ENCODE data around the gene CTAGE4.
"Not testable (repeated sequence)": the region's sequence is repeated elsewhere in the genome, so short reads cannot be mapped to it uniquely, and the experiment has no call there.

Gene CTAGE4, protein sequence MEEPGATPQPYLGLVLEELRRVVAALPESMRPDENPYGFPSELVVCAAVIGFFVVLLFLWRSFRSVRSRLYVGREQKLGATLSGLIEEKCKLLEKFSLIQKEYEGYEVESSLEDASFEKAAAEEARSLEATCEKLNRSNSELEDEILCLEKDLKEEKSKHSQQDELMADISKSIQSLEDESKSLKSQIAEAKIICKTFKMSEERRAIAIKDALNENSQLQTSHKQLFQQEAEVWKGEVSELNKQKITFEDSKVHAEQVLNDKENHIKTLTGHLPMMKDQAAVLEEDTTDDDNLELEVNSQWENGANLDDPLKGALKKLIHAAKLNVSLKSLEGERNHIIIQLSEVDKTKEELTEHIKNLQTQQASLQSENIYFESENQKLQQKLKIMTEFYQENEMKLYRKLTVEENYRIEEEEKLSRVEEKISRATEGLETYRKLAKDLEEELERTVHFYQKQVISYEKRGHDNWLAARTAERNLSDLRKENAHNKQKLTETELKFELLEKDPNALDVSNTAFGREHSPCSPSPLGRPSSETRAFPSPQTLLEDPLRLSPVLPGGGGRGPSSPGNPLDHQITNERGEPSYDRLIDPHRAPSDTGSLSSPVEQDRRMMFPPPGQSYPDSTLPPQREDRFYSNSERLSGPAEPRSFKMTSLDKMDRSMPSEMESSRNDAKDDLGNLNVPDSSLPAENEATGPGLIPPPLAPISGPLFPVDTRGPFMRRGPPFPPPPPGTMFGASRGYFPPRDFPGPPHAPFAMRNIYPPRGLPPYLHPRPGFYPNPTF

GRCh38 chr7:144183166-144183565 lies at the start of gene CTAGE4:
Gene CTAGE4, plus strand, starts transcription at chr7:144183466. Its CDS starts 38 bp downstream, at chr7:144183504.
- not testable (repeated sequence) for DNase-seq

DNA sequence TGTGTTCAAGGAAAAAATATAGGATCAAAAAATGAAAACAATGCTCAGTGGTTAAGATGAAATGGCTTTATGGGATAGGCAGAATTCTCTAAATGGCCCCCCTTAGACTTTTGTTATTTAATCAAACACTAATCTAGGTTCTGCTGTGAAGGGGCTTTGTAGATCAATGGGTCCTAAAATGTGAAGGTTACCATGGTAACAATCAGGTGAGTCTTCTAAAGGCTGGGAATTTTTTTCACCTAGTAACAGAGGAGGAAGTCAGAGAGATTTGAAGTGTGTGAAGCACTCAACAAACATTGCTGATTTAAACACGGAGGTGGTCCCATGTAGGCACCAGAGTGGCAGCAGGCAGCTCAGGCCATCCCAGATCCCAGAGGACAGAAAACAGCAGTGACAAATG lies 49.1 kb upstream of the CTAGE4 start:
- no peak for DNase-seq

DNA sequence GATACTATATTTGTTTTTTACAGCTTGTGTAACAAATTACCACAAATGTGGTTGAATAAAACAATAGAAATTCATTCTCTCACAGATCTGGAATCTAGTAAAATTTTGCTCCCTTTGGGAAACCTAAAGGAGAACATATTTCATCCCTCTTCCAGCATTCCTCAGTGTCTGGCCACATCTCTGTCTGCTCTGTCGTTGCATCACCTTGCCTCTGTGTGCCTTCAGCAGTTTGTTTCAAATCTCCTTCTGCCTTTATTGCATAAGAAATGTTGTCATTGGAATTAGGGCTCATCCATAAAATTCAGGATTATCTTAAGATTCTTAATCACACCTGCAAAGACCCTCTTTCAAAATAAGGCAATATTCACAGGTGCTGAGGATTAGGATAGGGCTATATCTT lies 45.8 kb upstream of the CTAGE4 start:
- no peak for DNase-seq

- DNase-seq = no peak
These were observed 41.1 kb upstream of the CTAGE4 start for GRCh38 chr7:144142187-144142586.

DNA sequence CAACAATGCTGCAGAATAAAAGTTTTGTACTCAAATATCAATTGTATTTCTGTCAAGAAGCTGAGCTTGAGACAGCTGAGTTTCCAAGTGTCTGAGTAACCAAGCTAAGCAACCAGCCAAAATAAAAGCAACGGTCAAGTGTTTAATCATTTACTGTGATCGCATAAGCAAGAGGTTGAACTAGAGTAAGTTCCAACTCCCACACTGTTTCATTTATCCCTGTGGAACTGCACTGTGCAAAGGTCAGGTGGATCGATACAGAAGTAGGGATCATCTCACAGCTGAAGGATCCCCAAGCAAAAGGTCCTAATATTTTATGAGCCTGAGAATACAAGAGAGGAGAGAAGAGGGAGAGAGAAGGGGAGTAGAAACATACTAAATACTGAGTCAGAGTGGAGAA lies 38.8 kb upstream of the CTAGE4 start:
- DNase-seq = no peak

- no peak for DNase-seq
These were observed 34.9 kb upstream of the CTAGE4 start for GRCh38 chr7:144148224-144148827.

DNA sequence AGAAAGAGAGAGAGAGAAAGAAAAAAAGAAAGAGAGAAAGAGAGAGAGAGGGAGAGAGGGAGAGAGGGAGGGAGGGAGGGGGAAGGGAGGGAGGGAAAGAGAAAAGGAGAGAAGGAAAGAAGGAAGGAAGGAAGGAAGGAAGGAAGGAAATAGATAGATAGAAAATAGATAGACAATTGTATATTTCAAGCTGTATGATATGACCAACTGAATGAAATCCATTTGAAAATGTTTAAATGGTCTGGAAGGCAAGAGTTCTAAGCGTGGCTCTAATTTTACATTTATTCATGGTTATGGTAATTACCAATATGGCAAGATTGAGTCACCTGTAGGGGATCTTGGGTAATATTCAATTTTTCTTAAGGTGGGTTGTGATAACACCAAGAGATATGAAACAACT lies 24.4 kb upstream of the CTAGE4 start:
- DNase-seq = no peak

- DNase-seq = no peak
These were observed 18.5 kb upstream of the CTAGE4 start for GRCh38 chr7:144164784-144165183.

DNA sequence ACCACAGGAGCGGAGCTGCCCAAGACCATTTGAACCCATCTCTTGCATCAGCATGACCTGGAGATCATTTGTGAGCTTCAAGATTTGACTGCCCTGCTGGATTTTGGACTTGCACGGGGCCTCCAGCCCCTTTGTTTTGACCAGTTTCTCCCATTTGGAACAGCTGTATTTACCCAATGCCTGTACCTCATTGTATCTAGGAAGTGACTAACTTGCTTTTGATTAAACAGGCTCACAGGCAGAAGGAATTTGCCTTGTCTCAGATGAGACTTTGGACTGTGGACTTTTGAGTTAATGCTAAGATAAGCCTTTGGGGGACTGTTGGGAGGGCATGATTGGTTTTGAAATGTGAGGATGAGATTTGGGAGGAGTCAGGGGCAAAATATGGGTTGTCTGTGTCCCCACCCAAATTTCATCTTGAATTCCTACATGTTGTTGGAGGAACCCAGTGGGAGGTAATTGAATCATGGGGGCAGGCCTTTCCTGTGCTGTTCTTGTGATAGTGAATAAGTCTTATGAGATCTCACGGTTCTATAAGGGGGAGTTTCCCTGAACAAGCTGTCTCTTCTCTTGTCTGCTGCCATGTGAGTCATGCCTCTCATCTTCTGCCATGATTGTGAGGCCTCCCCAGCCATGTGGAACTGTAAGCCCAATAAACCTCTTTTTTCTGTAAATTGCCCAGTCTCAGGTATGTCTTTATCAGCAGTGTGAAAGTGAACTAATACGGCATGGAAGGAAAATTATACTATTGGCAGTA lies 11.5 kb upstream of the CTAGE4 start:
- DNase-seq = not testable (repeated sequence)

- DNase-seq = no peak
These were observed 8.7 kb upstream of the CTAGE4 start for GRCh38 chr7:144174613-144175012.

DNA sequence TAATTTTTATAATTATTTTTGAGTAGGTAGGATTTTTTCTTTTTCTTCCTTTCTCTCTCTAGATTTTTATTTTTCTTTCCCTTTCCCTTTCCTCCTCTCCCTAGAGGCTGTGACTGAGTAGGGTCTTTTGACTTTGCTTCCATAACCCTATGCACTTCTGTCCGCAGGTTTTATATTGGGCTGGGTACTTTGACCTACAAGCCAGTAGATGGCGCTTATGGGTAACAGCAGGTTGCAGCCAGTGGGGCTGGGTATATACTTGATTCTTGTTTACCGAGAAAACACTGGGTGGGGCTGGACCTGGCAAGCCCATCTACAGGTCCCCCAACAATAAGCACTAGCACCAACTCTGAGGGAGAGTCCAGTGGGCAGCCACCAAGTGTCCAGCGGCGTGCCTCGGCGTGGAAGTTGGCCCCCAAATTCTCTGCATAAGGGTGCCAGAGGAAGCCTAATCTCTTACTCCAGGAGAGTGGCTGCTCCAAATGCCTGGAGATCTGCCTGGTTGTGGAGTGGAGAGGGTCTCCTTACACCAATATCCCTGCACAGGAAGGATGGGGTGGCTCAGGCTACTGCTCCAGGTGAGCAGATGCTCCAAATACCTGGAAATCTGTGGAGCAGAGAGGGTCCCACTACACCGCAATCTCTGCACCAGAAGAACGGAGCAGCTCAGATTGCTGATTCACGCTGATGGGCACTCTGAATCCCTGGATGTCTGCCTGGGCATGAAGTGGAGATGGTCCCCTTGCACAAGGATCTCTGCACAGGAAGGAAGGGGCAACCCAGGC lies 4.7 kb upstream of the CTAGE4 start:
- not testable (repeated sequence) for DNase-seq

GRCh38 chr7:144179165-144179479 lies 4.1 kb upstream of the CTAGE4 start:
- not testable (repeated sequence) for DNase-seq

DNA sequence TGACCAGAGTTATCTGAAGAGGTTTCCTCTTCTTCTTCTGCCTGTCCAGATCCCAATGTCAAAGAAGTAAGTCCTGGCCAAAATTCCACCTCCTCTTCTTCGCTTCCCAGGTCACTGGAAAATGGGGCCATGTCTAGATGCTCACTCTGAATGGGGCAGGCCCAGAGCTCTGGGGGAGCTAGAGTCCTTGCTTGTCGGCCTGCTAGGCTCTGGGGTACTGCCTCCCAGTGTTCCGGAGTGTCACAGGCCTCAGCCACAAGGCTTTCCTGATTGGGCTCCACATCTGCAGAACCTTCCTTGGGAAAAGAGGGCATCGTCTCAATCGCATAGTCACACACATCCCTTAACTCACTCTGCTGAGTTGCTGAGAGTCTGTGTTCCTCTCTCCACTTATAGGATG lies 4.6 kb downstream of the CTAGE4 start:
- DNase-seq = not testable (repeated sequence)

DNA sequence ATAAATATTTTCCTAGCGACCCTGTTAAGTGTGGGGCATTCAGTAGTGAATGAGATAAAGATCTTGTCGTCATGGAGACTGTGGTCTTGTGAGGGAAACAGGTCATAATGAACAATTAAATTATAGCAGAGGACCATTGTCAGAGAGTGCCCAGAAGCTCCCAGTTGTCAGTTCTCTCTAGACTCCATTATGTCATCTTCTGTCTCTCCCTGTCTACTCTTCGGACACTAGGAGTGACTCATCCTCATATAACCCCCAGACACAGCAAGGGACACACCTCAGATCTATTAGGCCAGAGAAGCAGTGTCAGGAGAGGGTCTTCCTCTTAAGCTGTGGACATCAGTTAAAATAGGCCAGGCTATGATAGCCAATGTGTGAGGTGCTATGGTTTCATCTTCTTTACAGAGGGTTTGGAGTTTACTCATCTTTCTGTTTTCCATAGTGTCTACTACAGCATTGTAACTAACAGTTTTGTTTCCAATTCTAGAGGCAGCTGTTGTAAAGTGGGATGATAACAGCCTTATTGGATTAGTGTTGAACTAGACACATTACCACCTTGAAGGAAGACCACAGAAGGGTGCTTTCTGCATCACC lies 5.4 kb downstream of the CTAGE4 start:
- DNase-seq = not testable (repeated sequence)

DNA sequence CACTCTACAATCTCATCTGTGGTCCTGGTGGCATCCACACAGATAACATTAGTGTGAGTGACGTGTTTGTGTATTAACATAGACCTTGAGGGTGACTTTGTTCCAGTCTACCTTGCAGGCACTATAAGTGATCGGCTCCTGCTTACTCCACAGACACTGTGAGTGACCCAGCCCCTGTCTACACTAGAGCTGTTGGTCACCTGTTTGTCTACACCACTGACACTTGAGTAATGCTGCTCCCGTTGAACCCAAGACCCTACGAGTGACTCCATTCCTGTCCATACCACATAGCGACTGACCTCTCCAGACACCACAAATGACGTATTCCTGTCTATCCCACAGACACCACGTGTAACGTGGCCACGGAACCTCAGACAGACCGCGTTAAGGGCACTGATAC lies 10.5 kb downstream of the CTAGE4 start:
- not testable (repeated sequence) for DNase-seq

DNA sequence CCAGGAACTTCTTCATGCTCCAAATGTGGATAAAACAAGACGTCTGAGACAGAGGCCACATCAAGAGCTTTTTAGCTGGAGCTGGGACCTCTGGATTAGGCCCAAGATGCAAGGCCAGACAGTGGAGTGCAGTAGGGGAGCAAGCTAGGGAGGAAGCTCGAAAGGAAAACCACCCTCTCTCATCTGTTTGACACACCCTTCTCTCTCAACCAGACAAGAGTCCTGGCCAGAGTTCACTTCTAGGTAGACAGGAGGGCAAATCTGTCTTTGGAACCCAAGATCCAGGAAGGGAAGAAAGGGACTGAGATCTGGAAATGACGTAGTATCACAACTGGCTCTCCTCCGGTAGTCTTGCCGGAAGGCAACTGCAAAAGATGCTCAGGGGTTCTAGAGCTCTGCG lies 11.2 kb downstream of the CTAGE4 start:
- DNase-seq = not testable (repeated sequence)

DNA sequence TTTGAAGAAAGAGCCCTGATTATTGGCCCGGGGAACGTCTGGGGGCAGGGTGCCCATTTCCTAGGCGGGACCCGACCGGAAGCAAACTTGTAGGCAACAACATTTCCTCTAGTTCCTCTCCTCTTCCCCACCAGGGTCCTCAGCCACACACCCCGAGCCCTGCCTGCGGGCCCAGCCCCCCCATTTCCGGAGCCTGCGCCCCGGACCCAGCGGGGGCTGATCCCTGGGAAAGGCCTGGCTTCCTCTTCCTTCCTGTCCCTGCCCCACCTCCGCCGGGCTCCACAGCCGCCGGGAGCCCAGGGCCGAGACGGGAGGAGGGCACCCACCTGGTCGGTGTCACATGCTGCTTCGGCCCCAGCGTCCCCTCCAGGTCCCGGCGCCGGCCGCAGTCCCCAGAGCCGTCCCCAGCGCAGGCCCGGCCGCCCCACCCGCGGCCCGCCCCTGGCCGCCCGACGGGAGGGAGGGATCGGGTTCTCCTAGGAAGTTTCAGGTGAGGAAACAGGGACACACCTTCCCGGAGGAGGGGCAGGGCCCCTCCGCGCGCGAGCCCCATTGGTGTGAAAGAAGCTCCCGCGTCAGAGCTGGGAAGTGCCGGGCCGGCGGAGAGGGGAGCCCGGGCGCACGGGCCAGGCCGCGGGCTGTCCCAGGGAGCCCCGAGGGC lies 12.1 kb downstream of the CTAGE4 start, which contains the start of gene ARHGEF35:
TSS of gene ARHGEF35 (minus strand) at position 622 of the 661 bp plus-strand sequence. CDS start 7,450 bp downstream, outside the sequence.
- DNase-seq = not testable (repeated sequence)

DNA sequence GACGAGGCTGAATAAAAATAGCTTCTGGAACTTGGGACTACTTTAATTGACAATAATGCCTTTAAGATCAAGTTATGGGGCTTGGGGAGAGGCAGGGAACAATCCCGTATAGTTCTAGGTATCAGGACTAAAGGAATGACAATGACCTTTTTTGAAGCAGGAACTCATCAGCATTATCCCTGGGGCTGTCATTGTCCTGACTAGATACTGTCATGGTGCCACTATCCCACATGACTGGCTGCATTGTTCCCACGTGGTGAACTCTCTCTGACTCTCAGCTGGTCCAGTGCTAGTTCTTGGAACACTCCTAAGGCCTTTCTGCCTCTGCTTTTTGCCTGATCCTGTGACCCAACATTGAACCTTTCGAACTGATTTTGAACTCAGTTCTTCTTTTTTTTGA lies 15.7 kb downstream of the CTAGE4 start:
- not testable (repeated sequence) for DNase-seq

GRCh38 chr7:144201978-144202377 lies 18.7 kb downstream of the CTAGE4 start:
- not testable (repeated sequence) for DNase-seq

DNA sequence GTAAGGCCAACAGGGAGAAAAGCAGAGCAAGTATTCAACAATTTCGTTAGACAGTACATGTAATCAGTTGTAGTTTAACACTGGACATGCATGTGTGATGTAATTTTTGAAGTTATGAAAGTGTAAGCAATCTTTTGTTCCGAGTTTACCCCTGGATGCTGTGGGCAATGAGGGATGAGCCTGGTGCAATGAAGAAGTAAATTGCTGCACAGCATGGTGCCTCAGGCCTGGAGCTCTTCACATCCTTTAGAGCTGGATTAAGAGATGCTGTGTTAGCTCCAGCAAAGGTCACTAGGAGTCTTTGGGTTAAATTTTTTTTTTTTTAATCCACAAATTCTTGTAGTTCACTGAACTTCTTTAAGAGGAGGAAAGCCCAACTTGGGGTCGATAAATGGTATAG lies 19.8 kb downstream of the CTAGE4 start:
- not testable (repeated sequence) for DNase-seq

DNA sequence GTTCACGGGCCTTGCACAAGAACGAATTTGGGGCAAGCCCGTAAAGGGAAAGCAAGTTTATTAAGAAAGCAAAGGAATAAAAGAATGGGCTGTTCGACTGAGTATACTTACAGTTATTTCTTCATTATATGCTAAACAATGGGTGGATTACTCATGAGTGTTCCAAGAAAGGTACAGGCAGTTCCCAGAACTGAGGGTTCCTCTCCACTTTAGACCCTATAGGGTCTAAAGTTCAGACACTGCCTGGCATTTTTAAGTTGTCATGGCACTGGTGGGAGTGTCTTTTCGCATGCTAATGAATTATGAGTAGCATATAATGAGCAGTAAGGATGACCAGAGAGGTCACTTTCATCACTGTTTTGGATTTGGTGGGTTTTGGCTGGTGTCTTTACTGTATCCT lies 22.0 kb downstream of the CTAGE4 start:
- DNase-seq = not testable (repeated sequence)
